Measurements from ENCODE around the gene SCAF4. TPM values are rescaled to one million over a fixed set of nuclear protein-coding genes. Genes with fewer than 3 reads are reported as not detected.

SCAF4 gene
- polyA plus RNA-seq, 1 of the 3 experiments (the other 2 are of a cell fraction) = 8.5 TPM

DNA sequence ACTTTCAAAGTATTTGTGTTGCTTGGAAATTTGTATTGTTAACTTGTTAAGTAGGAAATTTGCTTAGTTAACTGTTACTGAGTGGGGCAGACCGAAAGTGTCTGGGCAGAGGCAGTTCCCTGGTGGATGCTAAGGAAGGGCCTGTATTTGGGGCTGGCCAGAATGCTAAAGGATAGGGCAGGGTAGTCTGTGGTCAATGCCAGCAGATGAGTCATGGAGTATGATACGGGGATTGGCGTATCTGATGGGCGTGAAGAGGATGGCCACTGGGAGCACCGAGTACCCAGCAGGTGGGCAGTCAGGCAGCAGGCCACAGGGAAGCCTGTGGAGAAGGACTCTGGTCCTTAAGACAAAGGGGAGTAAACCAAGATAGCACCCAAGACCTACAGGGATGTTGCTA lies 46.6 kb upstream of the SCAF4 start:
- Histone ChIP-seq H4K20me1 (ENCODE audit: insufficient read depth) (no peaks in the 10 kb centered on the region), H3K4me2 (no peak overlapping the region), H2AFZ (ENCODE audit: low read depth) (no peak overlapping the region), H3K79me2 (ENCODE audit: insufficient read depth) (no peaks in the 10 kb centered on the region), H3K9ac (no peak overlapping the region), H3K27me3 (ENCODE audit: insufficient read depth) (no peaks in the 10 kb centered on the region), H3K4me3 (ENCODE audit: low read depth in 2 of 2, low read length in 1 of 2) (no peak overlapping the region), H3F3A (replicated peaks; ENCODE audit: insufficient read depth) (no peaks in the 10 kb centered on the region), H3K27ac (ENCODE audit: low read depth in 2 of 2, low read length in 1 of 2) (no peak overlapping the region), H3K4me1 (ENCODE audit: control insufficient read depth in 1 of 2, insufficient read depth in 2 of 2, low read depth in 1 of 2, low read length in 1 of 2) (no peaks in the 10 kb centered on the region; a peak in 1 of 4 replicates), H3K9me3 (no peaks in the 10 kb centered on the region), H3K36me3 (replicated peaks in 1 of 2; ENCODE audit: control insufficient read depth in 1 of 2, insufficient read depth in 2 of 2, low read length in 1 of 2) (no peaks in the 10 kb centered on the region), H3K9me2 (no peaks in the 10 kb centered on the region)
- WGBS (ENCODE audit: low lambda C conversion rate) = 75% methylated on average over 5 of the region's 5 CpGs
- CTCF ChIA-PET = no interaction called here
- POLR2A ChIA-PET = no interaction called here
- TF ChIP-seq GABPA (IDR thresholded peaks at IDR 0.05; ENCODE audit: low read depth) = no peak
- no peak for TF ChIP-seq SIN3A (IDR thresholded peaks at IDR 0.05; ENCODE audit: borderline replicate concordance, low read depth, low read length)
- no peak for TF ChIP-seq RAD21 (IDR thresholded peaks at IDR 0.05; ENCODE audit: low read length)
- no peak for TF ChIP-seq EP300 (IDR thresholded peaks at IDR 0.05; ENCODE audit: borderline replicate concordance in 1 of 2, low read depth in 1 of 2, low read length in 1 of 2)
- TF ChIP-seq ELF1 (IDR thresholded peaks at IDR 0.05) = no peak
- TF ChIP-seq CHD2 (IDR thresholded peaks at IDR 0.05; ENCODE audit: low read length, partially characterized antibody) = no peak
- TF ChIP-seq, protein P1, sequence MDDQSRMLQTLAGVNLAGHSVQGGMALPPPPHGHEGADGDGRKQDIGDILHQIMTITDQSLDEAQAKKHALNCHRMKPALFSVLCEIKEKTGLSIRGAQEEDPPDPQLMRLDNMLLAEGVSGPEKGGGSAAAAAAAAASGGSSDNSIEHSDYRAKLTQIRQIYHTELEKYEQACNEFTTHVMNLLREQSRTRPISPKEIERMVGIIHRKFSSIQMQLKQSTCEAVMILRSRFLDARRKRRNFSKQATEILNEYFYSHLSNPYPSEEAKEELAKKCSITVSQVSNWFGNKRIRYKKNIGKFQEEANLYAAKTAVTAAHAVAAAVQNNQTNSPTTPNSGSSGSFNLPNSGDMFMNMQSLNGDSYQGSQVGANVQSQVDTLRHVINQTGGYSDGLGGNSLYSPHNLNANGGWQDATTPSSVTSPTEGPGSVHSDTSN (IDR thresholded peaks at IDR 0.05) = no peak
- TF ChIP-seq FOSL2 (IDR thresholded peaks at IDR 0.05; ENCODE audit: borderline replicate concordance, low read depth) = no peak
- TF ChIP-seq GATA2 (CRISPR knock-in tag; IDR thresholded peaks at IDR 0.05) = no peak
- no peak for TF ChIP-seq YY1 (IDR thresholded peaks at IDR 0.05; ENCODE audit: low read depth)
- TF ChIP-seq SMC3 (IDR thresholded peaks at IDR 0.05; ENCODE audit: low read depth, low read length) = no peak
- TF ChIP-seq, protein P2, sequence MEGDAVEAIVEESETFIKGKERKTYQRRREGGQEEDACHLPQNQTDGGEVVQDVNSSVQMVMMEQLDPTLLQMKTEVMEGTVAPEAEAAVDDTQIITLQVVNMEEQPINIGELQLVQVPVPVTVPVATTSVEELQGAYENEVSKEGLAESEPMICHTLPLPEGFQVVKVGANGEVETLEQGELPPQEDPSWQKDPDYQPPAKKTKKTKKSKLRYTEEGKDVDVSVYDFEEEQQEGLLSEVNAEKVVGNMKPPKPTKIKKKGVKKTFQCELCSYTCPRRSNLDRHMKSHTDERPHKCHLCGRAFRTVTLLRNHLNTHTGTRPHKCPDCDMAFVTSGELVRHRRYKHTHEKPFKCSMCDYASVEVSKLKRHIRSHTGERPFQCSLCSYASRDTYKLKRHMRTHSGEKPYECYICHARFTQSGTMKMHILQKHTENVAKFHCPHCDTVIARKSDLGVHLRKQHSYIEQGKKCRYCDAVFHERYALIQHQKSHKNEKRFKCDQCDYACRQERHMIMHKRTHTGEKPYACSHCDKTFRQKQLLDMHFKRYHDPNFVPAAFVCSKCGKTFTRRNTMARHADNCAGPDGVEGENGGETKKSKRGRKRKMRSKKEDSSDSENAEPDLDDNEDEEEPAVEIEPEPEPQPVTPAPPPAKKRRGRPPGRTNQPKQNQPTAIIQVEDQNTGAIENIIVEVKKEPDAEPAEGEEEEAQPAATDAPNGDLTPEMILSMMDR (IDR thresholded peaks at IDR 0.05) = no peak
- TF ChIP-seq, protein P3, sequence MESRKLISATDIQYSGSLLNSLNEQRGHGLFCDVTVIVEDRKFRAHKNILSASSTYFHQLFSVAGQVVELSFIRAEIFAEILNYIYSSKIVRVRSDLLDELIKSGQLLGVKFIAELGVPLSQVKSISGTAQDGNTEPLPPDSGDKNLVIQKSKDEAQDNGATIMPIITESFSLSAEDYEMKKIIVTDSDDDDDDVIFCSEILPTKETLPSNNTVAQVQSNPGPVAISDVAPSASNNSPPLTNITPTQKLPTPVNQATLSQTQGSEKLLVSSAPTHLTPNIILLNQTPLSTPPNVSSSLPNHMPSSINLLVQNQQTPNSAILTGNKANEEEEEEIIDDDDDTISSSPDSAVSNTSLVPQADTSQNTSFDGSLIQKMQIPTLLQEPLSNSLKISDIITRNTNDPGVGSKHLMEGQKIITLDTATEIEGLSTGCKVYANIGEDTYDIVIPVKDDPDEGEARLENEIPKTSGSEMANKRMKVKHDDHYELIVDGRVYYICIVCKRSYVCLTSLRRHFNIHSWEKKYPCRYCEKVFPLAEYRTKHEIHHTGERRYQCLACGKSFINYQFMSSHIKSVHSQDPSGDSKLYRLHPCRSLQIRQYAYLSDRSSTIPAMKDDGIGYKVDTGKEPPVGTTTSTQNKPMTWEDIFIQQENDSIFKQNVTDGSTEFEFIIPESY (IDR thresholded peaks at IDR 0.05; ENCODE audit: borderline replicate concordance, low read depth) = no peak
- no peak for TF ChIP-seq FOXJ3 (CRISPR knock-in tag; IDR thresholded peaks at IDR 0.05)
- no peak for DNase-seq

DNA sequence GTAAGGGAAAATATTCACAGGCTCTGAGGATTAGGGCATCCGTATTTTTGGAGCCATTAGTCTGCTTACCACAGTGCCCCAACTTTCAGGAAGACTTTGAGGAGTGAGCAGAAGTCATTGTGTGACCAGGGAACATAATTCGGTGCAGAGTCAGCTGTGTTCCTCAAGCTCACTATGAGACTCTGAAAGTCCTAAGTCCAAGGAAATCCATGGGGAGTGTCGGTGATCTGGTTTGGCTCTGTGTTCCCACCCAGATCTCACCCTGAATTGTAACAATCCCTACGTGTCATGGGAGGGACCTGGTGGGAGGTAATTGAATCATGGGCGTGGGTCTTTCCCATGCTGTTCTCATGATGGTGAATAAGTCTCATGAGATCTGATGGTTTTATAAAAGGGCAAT lies 45.9 kb upstream of the SCAF4 start:
- H3K9me2 ChIP-seq = no peaks in the 10 kb centered on the region
- H3K36me3 ChIP-seq (replicated peaks in 1 of 2; ENCODE audit: control insufficient read depth in 1 of 2, insufficient read depth in 2 of 2, low read length in 1 of 2) = no peaks in the 10 kb centered on the region
- no peaks in the 10 kb centered on the region for H3K9me3 ChIP-seq
- H3K4me3 ChIP-seq (ENCODE audit: low read depth in 2 of 2, low read length in 1 of 2) = no peak overlapping the region
- no peak for TF ChIP-seq SIN3A (IDR thresholded peaks at IDR 0.05; ENCODE audit: borderline replicate concordance, low read depth, low read length)
- no peak for TF ChIP-seq NRF1 (IDR thresholded peaks at IDR 0.05; ENCODE audit: low read depth, low read length)
- H3K27me3 ChIP-seq (ENCODE audit: insufficient read depth) = no peaks in the 10 kb centered on the region
- H4K20me1 ChIP-seq (ENCODE audit: insufficient read depth) = no peaks in the 10 kb centered on the region
- H3K9ac ChIP-seq = no peak overlapping the region
- CTCF ChIA-PET = interaction anchor here (0.6 kb wide), 1 partner anchor 198 kb away, joined by 4 read pairs; no protein-coding TSS in a partner anchor
- H3K4me2 ChIP-seq = no peak overlapping the region
- DNase-seq = no peak
- POLR2A ChIA-PET = no interaction called here
- no peaks in the 10 kb centered on the region for H3K79me2 ChIP-seq (ENCODE audit: insufficient read depth)
- H3K27ac ChIP-seq (ENCODE audit: low read depth in 2 of 2, low read length in 1 of 2) = no peak overlapping the region
- H2AFZ ChIP-seq (ENCODE audit: low read depth) = no peak overlapping the region
- WGBS (ENCODE audit: low lambda C conversion rate) = 43% methylated on average over 4 of the region's 5 CpGs
- H3F3A ChIP-seq (replicated peaks; ENCODE audit: insufficient read depth) = no peaks in the 10 kb centered on the region
- H3K4me1 ChIP-seq (ENCODE audit: control insufficient read depth in 1 of 2, insufficient read depth in 2 of 2, low read depth in 1 of 2, low read length in 1 of 2) = no peaks in the 10 kb centered on the region; a peak in 1 of 4 replicates

All from SK-N-SH (cell line).